ENCODE results near the gene B3GNT7. TPM values are rescaled to one million over a fixed set of nuclear protein-coding genes. Genes with fewer than 3 reads are reported as not detected.
"Not testable (repeated sequence)": the region's sequence is repeated elsewhere in the genome, so short reads cannot be mapped to it uniquely, and the experiment has no call there.

B3GNT7 gene
- total and polyA plus RNA-seq, 2 of the 8 experiments (the other 6 are each of a cell fraction or from before 2014, with no cell fraction given): 26.4 to 73.1 TPM

DNA sequence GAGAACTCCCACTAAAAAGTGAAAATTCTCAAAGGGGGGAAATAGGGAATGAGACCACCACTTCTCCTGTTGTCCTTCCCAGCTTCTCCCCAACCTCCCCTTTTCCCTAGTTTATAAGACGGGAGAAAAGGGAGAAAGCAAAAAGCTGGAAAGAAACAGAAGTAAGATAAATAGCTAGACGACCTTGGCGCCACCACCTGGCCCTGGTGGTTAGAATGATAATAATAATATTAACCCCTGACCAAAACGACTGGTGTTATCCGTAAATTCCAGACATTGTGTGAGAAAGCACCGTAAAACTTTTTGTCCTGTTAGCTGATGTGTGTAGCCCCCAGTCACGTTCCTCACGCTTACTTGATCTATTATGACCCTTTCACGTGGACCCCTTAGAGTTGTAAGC is 12.8 kb downstream of the B3GNT7 start:
- peaks cover 6 to 21% (median 17%) of the 10 kb centered on the region in 4 experiments for H3K4me1 ChIP-seq (replicated peaks in 1 of 4; ENCODE audit: control insufficient read depth in 3 of 4, insufficient read depth in 4 of 4, low read length in 3 of 4)
- ChIA-PET CTCF (ENCODE audit: partially characterized antibody) (interaction anchor here (0.6 to 32.5 kb wide), 21 partner anchors 4 to 481 kb away, joined by 3 to 617 read pairs (median 7); partner anchors contain the start of gene B3GNT7), POLR2A (ENCODE audit: partially characterized antibody) (interaction anchor here (1.1 to 20.1 kb wide), 4 partner anchors 7 to 56 kb away, joined by 3 to 235 read pairs (median 52); partner anchors contain the start of gene NCL)
- H3K27me3 ChIP-seq (replicated peaks in 1 of 4; ENCODE audit: control insufficient read depth in 3 of 4, extremely low read depth in 1 of 4, insufficient read depth in 3 of 4, low read length in 3 of 4); H3K23ac ChIP-seq (ENCODE audit: insufficient read length); H2AFZ ChIP-seq (ENCODE audit: low read length); H4K5ac ChIP-seq (ENCODE audit: insufficient read length, low read depth, low read length); FAIRE-seq; H3K79me1 ChIP-seq (ENCODE audit: low read depth, low read length); H3K18ac ChIP-seq (ENCODE audit: extremely low read depth, low read length); H3K4me3 ChIP-seq (ENCODE audit: extremely low read depth in 1 of 4, insufficient read depth in 2 of 4, low read depth in 3 of 4, low read length in 4 of 4); H3K14ac ChIP-seq (ENCODE audit: insufficient read length); H3K27ac ChIP-seq (ENCODE audit: low read depth, low read length); H2BK15ac ChIP-seq (ENCODE audit: low read length); H4K20me1 ChIP-seq (replicated peaks in 1 of 2; ENCODE audit: control insufficient read depth in 1 of 2, insufficient read depth in 2 of 2, low read length in 2 of 2); H3K9ac ChIP-seq (replicated peaks in 1 of 4; ENCODE audit: extremely low read depth in 1 of 4, low read depth in 3 of 4, low read length in 3 of 4); H3K79me2 ChIP-seq (ENCODE audit: control insufficient read depth in 1 of 2, insufficient read depth in 2 of 2, low read length in 2 of 2); H2AK5ac ChIP-seq (ENCODE audit: low read depth, low read length); H2BK5ac ChIP-seq (ENCODE audit: low read depth, low read length); H2BK120ac ChIP-seq (replicated peaks; ENCODE audit: low read depth, low read length); H3K36me3 ChIP-seq (ENCODE audit: control insufficient read depth in 2 of 4, insufficient read depth in 4 of 4, low read length in 3 of 4); H3K9me3 ChIP-seq (ENCODE audit: insufficient read depth in 2 of 2, low read depth in 1 of 2, low read length in 1 of 2); H4K91ac ChIP-seq (replicated peaks; ENCODE audit: insufficient read length, low read length); H3K23me2 ChIP-seq (ENCODE audit: low read depth, low read length); H3K4me2 ChIP-seq (ENCODE audit: insufficient read depth in 1 of 2, low read depth in 2 of 2, low read length in 2 of 2); H3K56ac ChIP-seq (replicated peaks; ENCODE audit: insufficient read length, low read depth, low read length); H3K4ac ChIP-seq (replicated peaks; ENCODE audit: insufficient read length, low read depth, low read length); H4K8ac ChIP-seq (ENCODE audit: extremely low read depth, insufficient read depth, low read length); DNase-seq (ENCODE audit: low read depth in 1 of 2, low spot score in 2 of 2); H2BK20ac ChIP-seq (ENCODE audit: low read length): not testable (repeated sequence)
- H2BK12ac ChIP-seq (ENCODE audit: low read depth, low read length): 0 out of 2 replicates have a peak overlapping the region, but pooled peaks have one; percentile 68
- 0 out of 4 replicates have a peak, but pooled peaks of 1 of the 2 experiments have one; percentile 3 for TF ChIP-seq RAD21 (IDR thresholded peaks at IDR 0.05 in 1 of 2, conservative IDR thresholded peaks at IDR 0.05 in 1 of 2; ENCODE audit: low read depth in 2 of 2, low read length in 2 of 2)
- 75% methylated on average over 9 of the region's 9 CpGs; no CpG with 5 or more reads in 1 of the 2 experiments for WGBS, 2 experiments (ENCODE audit: extremely low coverage in 1 of 2, insufficient coverage in 1 of 2, insufficient read length in 1 of 2, insufficient replicate concordance in 2 of 2, low coverage in 1 of 2, low lambda C conversion rate in 2 of 2, missing lambda C conversion rate in 1 of 2)
